Amniotic stem cell (primary cell): ENCODE measurements around the gene RALGAPA2.

ENCODE experiments used
- DNase-seq: peaks from one replicate; lab custom pipeline; 2025; lab: John Stamatoyannopoulos, UW

RALGAPA2 gene

GRCh38 chr20:20465252-20465651 lies 247.2 kb downstream of the RALGAPA2 start:
- DNase-seq: no peak

DNA sequence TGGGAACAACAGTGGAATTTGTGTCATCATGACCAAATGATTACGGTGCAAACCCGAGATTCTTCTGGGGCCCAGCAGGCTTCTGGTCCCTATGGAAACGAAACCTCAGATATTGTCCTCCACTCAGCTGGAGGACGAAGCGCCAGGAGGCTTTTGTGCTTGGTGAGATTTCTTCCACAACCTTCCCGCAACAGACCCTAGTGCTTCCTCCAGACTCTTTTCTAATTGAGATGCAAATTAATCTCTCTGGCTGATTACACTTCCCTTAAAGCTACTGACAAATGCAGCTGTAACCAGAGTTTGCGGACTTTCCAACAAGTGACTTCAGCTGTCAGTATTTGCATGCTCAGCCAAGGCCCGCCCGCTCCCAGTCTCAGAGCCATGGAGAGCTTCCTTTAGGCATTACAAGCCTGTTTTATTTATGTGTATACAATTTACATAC lies 248.5 kb downstream of the RALGAPA2 start:
- no peak for DNase-seq

GRCh38 chr20:20462185-20462584 lies 250.3 kb downstream of the RALGAPA2 start:
- no peak for DNase-seq

DNA sequence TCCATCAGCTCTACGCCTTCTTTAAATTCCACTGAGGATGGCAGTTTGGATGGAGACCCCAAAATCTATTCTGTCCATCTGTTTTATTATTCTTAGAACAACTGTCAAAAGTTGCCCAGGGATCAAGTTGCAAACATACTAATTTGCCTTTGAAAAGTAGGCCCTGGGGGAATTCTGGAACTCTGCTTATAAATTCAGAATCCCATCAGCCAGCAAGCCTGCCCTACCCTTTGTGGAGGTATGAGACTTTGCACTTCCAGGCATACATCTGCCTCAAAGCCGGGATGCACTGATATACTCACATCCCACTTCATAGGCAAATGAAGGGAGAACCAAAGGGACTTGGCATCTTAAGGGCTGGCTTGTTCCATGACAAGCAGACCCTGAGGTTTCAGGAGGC lies 250.9 kb downstream of the RALGAPA2 start:
- DNase-seq: no peak

- no peak for DNase-seq
These were observed 252.7 kb downstream of the RALGAPA2 start for GRCh38 chr20:20459726-20460125.

DNA sequence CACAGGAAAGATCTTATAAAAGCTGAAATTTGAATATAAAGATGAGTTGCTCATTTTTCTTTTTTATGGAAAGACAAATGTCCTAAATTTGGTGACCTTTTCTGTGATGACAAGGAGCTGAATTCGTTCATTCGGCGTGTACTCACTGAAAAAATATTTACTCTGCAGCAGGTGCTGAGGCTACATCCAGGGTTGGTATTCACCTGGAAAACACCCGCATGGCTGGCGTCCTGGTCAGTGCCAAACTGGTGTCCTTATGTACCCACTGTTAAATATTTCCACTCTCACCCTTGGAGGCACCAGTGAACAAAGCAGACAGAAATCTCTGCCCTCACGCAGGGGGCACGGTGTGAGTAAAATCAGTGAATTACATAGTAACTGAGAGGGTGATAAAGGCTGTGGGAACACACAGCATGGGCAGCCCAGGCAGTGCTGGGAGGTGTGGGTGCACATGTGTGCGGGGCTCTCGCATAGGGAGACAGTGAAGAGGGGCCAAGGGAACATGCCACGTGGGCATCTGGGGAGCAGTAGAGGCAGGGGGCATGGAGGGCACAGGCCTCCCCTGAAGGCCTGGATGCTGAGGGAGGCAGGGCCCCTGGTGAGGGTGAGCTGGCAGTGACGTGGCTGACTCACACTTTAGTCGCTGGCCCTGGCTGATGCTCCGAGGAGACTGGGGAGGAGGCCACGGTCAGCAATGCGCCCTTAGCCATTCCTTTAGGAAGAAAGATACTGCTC lies 254.9 kb downstream of the RALGAPA2 start:
- DNase-seq: no peak

DNA sequence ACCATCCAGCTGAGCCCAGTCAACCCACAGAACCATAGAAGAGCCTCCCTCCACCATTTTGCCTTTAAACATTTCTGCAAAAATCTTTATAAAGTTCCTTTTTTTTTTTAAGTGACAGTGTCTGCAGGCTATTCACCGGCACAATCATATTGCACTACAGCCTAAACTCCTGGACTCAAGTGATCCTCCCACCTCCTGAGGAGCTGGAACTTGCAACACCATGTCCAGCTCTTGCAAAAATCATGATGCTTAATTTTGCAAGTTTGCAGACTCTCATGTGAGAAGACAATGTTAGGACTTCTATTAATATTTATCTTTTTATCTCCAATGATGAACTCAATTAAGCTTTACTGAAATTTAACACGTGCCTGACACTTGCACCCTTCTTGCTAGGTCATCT lies 255.7 kb downstream of the RALGAPA2 start:
- DNase-seq: no peak

- DNase-seq: no peak
These were observed 256.5 kb downstream of the RALGAPA2 start for GRCh38 chr20:20455926-20456325.

- DNase-seq: no peak
These were observed 257.4 kb downstream of the RALGAPA2 start for GRCh38 chr20:20454850-20455627.

GRCh38 chr20:20454367-20454766 lies 258.1 kb downstream of the RALGAPA2 start:
- DNase-seq: no peak

- DNase-seq: no peak
These were observed 260.2 kb downstream of the RALGAPA2 start for GRCh38 chr20:20452254-20452676.

DNA sequence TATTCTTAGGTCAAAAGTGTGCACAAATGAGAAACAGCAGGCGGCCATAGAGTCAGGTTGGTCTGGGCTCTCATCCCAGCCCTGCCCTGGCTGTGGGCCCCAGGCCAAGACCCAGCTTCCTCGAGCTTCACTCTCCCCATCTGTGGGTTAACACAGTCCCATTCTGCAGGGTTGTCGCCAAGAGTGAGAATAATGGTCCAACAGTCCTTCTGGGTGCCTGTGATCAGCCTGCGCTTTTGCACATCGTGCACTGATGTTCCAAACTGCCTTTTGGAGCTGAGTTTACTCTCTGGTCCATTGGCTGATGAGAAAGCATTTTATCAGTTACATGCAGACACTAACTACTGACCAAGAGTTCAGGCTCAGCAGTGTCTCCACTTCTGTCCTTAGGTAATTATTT lies 261.9 kb downstream of the RALGAPA2 start:
- DNase-seq: no peak

- no peak for DNase-seq
These were observed 263.6 kb downstream of the RALGAPA2 start for GRCh38 chr20:20448881-20449280.

DNA sequence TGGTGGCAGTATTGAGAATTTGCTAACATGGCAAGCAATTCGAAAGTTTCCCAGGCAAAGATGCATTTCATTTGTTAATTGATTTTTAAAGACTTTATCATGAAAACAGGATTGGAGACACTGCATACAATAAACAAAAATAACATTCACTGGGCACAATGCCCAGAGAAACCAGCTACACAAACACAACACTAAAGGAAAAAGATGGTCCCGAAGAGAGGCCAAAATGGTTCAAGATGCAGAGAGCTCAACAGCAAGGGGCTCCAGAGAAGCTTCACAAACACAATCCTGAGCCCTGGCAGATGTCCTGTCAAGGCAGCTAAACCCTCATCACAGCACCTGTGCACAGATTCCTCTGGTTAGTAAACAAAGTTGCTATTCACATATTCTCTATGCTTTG lies 265.2 kb downstream of the RALGAPA2 start:
- no peak for DNase-seq

- DNase-seq: no peak
These were observed 265.9 kb downstream of the RALGAPA2 start for GRCh38 chr20:20446425-20447015.

- DNase-seq: no peak
These were observed 266.4 kb downstream of the RALGAPA2 start for GRCh38 chr20:20446001-20446400.

DNA sequence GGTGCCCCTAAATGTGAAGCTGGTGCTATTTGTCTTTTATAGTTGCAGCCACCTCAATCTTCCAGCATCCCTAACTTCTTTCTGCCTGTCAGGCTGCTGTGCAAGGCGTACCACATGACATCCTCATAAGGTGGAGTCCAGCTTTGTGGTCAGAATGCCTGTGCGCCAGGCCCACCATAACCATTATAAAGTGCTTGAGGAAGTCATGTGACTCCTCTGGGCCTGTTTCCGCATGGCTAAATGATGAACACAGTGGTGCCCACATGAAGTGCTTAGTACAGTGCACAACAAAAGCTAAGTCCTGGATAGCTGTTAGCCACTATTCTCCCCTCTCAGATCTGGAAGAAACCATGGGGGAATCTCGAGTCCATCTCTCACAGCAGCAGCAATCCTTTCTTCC lies 268.9 kb downstream of the RALGAPA2 start:
- no peak for DNase-seq

DNA sequence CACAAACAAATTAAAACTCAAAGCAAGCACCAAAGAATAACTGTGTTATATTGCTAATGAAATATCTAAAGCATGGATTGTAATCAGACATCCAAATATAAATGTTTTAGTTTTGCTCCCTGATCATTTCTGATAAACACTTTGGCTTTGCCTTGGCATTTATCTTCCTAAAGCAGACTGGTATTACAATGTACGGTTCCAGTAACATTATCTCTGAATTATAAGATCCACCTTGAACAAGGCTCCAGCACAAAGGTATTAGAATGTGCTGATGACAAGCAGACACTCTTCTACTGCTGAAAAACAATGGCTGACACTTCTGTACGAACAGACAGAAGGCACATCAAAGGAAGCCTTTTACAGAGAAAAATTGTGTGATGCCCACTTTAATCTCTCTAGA lies 270.0 kb downstream of the RALGAPA2 start:
- no peak for DNase-seq

DNA sequence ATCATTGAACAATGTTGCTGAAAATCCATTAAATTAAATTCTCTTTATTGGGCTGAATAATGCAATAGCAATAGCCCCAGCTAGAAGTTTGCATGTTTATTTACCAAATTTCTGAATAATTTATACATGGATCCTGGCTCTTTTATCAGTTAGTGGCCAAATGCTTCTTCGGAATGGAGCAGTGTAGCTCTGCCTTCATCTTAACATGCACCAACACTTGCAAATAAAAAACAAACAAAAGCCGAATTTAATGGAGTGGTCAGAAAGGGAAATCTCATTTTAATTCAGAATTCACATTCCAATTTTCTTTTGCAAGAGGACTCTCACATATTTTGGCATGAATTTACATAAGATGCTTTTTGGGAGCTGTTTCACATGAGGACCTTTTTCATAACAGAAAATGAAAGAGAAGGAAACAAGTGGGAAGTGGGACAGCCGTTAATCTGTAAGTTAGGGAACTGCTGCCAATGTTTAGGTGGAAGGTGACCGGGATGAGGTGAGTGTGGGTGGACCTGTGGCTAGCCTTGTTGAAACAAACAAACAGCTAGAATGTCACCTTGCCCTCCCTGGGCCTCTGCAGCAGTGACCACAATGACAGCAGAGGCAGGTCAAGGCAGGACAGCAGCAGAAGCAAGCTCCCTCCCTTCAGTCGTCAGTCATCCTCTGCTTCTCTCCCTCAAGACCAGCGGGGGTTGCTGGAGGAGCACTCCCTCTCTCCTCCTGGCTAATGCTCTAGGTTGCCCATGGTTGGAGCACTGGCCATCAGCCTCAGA lies 271.4 kb downstream of the RALGAPA2 start:
- DNase-seq: no peak

DNA sequence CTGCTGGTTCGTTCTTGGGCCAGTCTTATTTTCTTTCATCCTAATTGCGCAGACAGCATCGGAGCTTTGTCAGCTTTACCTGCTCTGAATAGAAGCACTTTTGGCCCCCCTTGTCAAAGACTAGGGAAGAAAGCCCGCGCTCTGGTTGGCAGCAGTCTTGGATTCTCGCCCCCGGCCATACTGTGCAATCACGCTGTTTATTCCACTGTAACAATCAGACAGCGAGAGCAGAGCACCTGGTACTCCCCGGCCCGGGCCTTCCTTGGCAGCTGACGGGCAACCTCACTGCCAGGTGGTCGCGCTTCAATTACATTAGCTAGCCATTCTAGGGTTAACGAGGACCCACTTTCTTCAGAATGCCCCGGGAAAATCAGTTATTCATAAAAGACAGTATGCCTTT lies 272.0 kb downstream of the RALGAPA2 start:
- no peak for DNase-seq

DNA sequence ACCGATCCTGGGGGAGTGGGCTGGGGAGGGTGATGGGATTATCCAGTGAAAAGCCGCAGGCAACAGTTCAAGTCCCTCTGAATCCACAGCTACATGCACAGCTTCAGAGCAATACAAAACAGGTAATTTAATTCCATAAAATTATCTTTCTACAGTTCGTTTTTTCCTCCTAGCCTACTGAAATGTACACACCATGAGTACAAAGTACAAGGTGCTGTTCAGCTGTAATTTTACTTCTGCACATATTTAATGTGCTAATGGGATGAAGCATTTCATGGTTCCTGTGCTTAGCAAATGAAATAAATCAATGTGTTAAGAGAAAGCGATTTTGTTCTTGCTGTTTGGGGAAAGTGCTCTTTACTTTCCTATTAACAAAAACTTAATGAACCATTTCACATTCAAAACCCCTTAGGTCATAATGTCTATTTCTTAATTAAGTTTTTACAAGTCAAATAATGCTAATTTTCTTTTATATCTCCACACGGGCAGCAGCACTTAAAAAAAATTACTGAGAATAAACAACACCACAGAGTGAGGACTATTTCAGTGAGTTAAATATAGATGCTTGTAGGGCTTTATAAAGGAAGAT lies 272.7 kb downstream of the RALGAPA2 start:
- DNase-seq: no peak

DNA sequence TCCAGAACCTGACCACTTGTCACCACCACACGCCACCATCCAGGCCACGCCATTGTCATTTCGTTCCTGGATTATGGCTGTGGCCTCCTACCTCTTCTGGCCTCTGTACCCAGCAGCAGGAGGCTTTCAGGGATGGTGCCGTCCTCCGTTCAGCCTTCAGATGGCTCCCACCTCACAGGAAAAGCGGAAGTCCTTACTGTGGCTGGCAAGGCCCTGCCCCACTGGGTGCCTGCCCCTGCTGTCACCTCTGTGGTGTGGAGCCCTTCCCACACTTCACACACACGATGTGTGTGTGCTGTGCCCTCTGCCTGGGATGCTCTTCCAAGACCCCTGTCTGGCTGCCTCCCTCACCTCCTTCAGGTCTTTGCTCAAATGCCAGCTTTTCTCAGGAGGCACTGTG lies 275.1 kb downstream of the RALGAPA2 start:
- no peak for DNase-seq
